ENCODE data around the gene ARID3B. TPM values are rescaled to one million over a fixed set of nuclear protein-coding genes. Genes with fewer than 3 reads are reported as not detected.
"Not testable (repeated sequence)": the region's sequence is repeated elsewhere in the genome, so short reads cannot be mapped to it uniquely, and the experiment has no call there.

The ARID3B gene
- total RNA-seq, 1 experiment from 2014 or later, result 2.8 TPM

GRCh38 chr15:74564182-74564581 lies 23.2 kb downstream of the ARID3B start:
- DNase-seq (ENCODE audit: extremely low read depth, low read depth), result no peak

- DNase-seq (ENCODE audit: extremely low read depth, low read depth), result no peak
Observed at GRCh38 chr15:74565381-74566085, 24.5 kb downstream of the ARID3B start.

- DNase-seq (ENCODE audit: extremely low read depth, low read depth), result no peak
Observed at GRCh38 chr15:74568594-74568993, 27.6 kb downstream of the ARID3B start.

- no peak for DNase-seq (ENCODE audit: extremely low read depth, low read depth)
Observed at GRCh38 chr15:74569731-74570070, 28.7 kb downstream of the ARID3B start.

- no peak for DNase-seq (ENCODE audit: extremely low read depth, low read depth)
Observed at GRCh38 chr15:74571191-74571590, 30.2 kb downstream of the ARID3B start.

- DNase-seq (ENCODE audit: extremely low read depth, low read depth), result no peak
Observed at GRCh38 chr15:74573987-74574386, 33.0 kb downstream of the ARID3B start.

GRCh38 chr15:74578496-74578994 lies 37.5 kb downstream of the ARID3B start:
- no peak for DNase-seq (ENCODE audit: extremely low read depth, low read depth)

GRCh38 chr15:74579001-74579400 lies 38.0 kb downstream of the ARID3B start:
- DNase-seq (ENCODE audit: extremely low read depth, low read depth), result no peak

GRCh38 chr15:74580538-74581350 lies 39.7 kb downstream of the ARID3B start:
- no peak for DNase-seq (ENCODE audit: extremely low read depth, low read depth)

GRCh38 chr15:74584204-74584603 lies 43.2 kb downstream of the ARID3B start:
- no peak for DNase-seq (ENCODE audit: extremely low read depth, low read depth)

- DNase-seq (ENCODE audit: extremely low read depth, low read depth), result no peak
Observed at GRCh38 chr15:74584779-74585178, 43.8 kb downstream of the ARID3B start.

- DNase-seq (ENCODE audit: extremely low read depth, low read depth), result no peak
Observed at GRCh38 chr15:74585191-74585590, 44.2 kb downstream of the ARID3B start.

GRCh38 chr15:74585857-74586256 lies 44.8 kb downstream of the ARID3B start:
- DNase-seq (ENCODE audit: extremely low read depth, low read depth), result no peak

GRCh38 chr15:74589826-74590225 lies 48.8 kb downstream of the ARID3B start:
- DNase-seq (ENCODE audit: extremely low read depth, low read depth), result no peak

GRCh38 chr15:74592222-74592621 lies 51.2 kb downstream of the ARID3B start:
- DNase-seq (ENCODE audit: extremely low read depth, low read depth), result no peak

GRCh38 chr15:74593122-74593521 lies 52.1 kb downstream of the ARID3B start:
- DNase-seq (ENCODE audit: extremely low read depth, low read depth), result no peak

GRCh38 chr15:74594455-74594854 lies 53.4 kb downstream of the ARID3B start:
- DNase-seq (ENCODE audit: extremely low read depth, low read depth), result no peak

- DNase-seq (ENCODE audit: extremely low read depth, low read depth), result no peak
Observed at GRCh38 chr15:74595271-74595670, 54.3 kb downstream of the ARID3B start.

GRCh38 chr15:74596736-74597135 lies 55.7 kb downstream of the ARID3B start:
- DNase-seq (ENCODE audit: extremely low read depth, low read depth), result not testable (repeated sequence)

- DNase-seq (ENCODE audit: extremely low read depth, low read depth), result not testable (repeated sequence)
Observed at GRCh38 chr15:74597146-74597705, 56.2 kb downstream of the ARID3B start.

- DNase-seq (ENCODE audit: extremely low read depth, low read depth), result peak; percentile 83
Observed at GRCh38 chr15:74598126-74598842, 57.3 kb downstream of the ARID3B start.

Measured in NCI-H460 (cell line).